NB4 (cell line): ENCODE measurements around the gene COL6A3.

Experiments
- CTCF ChIP-seq: IDR thresholded peaks from one replicate; pipeline ENCODE4 v1.5.1; 2012; ENCODE audit warnings: low read depth, low read length
- MYC ChIP-seq: IDR thresholded peaks from 2 replicates; pipeline ENCODE4 v1.6.1; 2011; ENCODE audit warnings: low read depth, low read length
- POLR2A ChIP-seq: IDR thresholded peaks from 2 replicates; pipeline ENCODE4 v1.6.1; 2011; ENCODE audit warnings: mild to moderate bottlenecking; ENCODE audit not compliant: insufficient read length; ENCODE audit errors: extremely low read depth

- TF ChIP-seq CTCF, result no peak
- TF ChIP-seq MYC, result no peak
- TF ChIP-seq POLR2A, result no peak
Measured at GRCh38 chr2:237344942-237345341, 69.0 kb downstream of the COL6A3 start.
